ENCODE measurements around the gene THADA. TPM values are rescaled to one million over a fixed set of nuclear protein-coding genes. Genes with fewer than 3 reads are reported as not detected.

Gene THADA
- polyA plus RNA-seq, 1 donor (not counting 4 experiments of a cell fraction or from before 2014, with no cell fraction given): 22.6 TPM

DNA sequence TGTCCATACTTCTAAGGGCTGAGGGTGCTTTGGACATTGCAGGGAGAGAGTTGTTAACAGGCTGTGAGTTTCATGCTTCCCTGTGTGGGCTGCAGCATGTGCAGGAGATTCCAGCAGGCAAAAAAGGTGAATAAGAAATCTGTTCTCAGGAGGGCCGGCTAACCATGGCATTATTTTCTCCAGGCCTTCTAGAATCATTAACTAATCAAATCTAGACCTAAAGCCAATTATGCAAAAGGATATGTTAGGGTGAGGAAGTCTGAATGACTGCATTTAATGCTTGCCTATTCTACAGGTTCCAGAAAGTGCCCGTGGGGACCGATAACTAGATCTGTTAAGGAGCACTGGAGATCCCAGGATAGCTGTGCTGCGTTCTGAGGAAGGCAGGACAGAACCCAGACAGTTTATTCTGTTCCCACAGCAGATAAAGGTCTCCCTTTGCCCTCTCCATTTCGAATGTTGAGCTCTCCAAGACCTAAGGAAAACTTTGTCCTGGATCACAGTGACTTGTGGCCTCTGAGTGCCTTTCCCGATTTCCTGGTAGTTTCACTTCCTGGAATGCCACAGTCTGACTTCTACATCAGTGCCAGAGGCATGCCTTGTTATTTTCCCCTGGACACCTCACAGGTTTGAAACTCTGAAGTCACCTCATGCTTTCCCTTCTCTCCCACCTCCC is 319.4 kb downstream of the THADA start:
- dilution Hi-C loops (cut with MboI; ENCODE audit: extremely low pct_ligation_motif_present, low sequenced_read_pairs): no loop called here
- Histone ChIP-seq H3K9ac (ENCODE audit: control insufficient read depth, extremely low read depth, insufficient read depth, low read length) (no peak overlapping the region), H3K79me2 (ENCODE audit: control insufficient read depth, insufficient read depth, low read length) (no peaks in the 10 kb centered on the region), H3K4me2 (ENCODE audit: control insufficient read depth, extremely low read depth, insufficient read depth, low read depth, low read length) (peak overlapping the region; percentile 26), H3K27me3 (ENCODE audit: control insufficient read depth, extremely low read depth, insufficient read depth, low read length) (no peaks in the 10 kb centered on the region), H3K9me3 (ENCODE audit: control insufficient read depth, low read depth, low read length) (no peaks in the 10 kb centered on the region), H3K4me1 (ENCODE audit: control insufficient read depth, extremely low read depth, insufficient read depth, low read length) (peaks cover 8% of the 10 kb centered on the region), H3K27ac (ENCODE audit: control insufficient read depth, insufficient read depth, low read length) (no peak overlapping the region), H4K20me1 (ENCODE audit: control insufficient read depth, extremely low read depth, insufficient read depth, low read length) (no peaks in the 10 kb centered on the region), H3K9me1 (ENCODE audit: control insufficient read depth, extremely low read depth, insufficient read depth, low read length) (no peaks in the 10 kb centered on the region), H2AFZ (ENCODE audit: control insufficient read depth, low read length) (peak overlapping the region; percentile 47), H3K4me3 (ENCODE audit: control insufficient read depth in 2 of 3, extremely low read depth in 1 of 3, insufficient read depth in 2 of 3, low read depth in 1 of 3, low read length in 3 of 3) (no peak overlapping the region), H3K36me3 (ENCODE audit: control insufficient read depth in 2 of 2, extremely low read depth in 1 of 2, insufficient read depth in 2 of 2, low read length in 2 of 2) (peaks cover 0 to 4% of the 10 kb centered on the region in 2 experiments)
- TF ChIP-seq EZH2 (IDR thresholded peaks at IDR 0.05; ENCODE audit: low read length): no peak
- DNase-seq (ENCODE audit: low read depth, low spot score): no peak
- peak; percentile 67 for FAIRE-seq

DNA sequence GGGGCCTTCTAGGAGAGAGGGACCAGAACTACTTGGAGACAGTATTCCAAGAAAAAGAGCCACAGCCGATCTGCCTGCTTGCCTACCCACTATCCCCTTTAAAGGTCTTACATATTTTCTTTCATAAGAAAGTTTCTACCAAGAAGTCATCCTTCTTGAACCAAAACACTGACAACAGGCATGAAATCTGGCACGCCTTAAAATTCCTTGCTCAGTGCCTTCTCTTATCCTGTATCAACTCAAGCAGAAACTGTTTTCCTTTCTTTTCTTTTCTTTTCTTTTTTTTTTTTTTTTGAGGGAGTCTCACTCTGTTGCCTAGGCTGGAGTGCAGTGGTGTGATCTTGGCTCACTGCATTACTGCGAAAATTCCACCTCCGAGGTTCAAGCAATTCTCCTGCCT is 321.1 kb downstream of the THADA start:
- dilution Hi-C loops (cut with MboI; ENCODE audit: extremely low pct_ligation_motif_present, low sequenced_read_pairs): no loop called here
- H3K9ac ChIP-seq (ENCODE audit: control insufficient read depth, extremely low read depth, insufficient read depth, low read length): no peak overlapping the region
- DNase-seq (ENCODE audit: low read depth, low spot score) (no peak), FAIRE-seq (no peak)
- H3K9me3 ChIP-seq (ENCODE audit: control insufficient read depth, low read depth, low read length): no peaks in the 10 kb centered on the region
- H3K4me1 ChIP-seq (ENCODE audit: control insufficient read depth, extremely low read depth, insufficient read depth, low read length): peaks cover 13% of the 10 kb centered on the region
- H3K4me3 ChIP-seq (ENCODE audit: control insufficient read depth in 2 of 3, extremely low read depth in 1 of 3, insufficient read depth in 2 of 3, low read depth in 1 of 3, low read length in 3 of 3): no peak overlapping the region
- no peak overlapping the region for H3K4me2 ChIP-seq (ENCODE audit: control insufficient read depth, extremely low read depth, insufficient read depth, low read depth, low read length)
- no peak overlapping the region for H3K27ac ChIP-seq (ENCODE audit: control insufficient read depth, insufficient read depth, low read length)
- H4K20me1 ChIP-seq (ENCODE audit: control insufficient read depth, extremely low read depth, insufficient read depth, low read length): no peaks in the 10 kb centered on the region
- TF ChIP-seq EZH2 (IDR thresholded peaks at IDR 0.05; ENCODE audit: low read length): no peak
- TF ChIP-seq, protein P1, sequence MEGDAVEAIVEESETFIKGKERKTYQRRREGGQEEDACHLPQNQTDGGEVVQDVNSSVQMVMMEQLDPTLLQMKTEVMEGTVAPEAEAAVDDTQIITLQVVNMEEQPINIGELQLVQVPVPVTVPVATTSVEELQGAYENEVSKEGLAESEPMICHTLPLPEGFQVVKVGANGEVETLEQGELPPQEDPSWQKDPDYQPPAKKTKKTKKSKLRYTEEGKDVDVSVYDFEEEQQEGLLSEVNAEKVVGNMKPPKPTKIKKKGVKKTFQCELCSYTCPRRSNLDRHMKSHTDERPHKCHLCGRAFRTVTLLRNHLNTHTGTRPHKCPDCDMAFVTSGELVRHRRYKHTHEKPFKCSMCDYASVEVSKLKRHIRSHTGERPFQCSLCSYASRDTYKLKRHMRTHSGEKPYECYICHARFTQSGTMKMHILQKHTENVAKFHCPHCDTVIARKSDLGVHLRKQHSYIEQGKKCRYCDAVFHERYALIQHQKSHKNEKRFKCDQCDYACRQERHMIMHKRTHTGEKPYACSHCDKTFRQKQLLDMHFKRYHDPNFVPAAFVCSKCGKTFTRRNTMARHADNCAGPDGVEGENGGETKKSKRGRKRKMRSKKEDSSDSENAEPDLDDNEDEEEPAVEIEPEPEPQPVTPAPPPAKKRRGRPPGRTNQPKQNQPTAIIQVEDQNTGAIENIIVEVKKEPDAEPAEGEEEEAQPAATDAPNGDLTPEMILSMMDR (optimal IDR thresholded peaks at IDR 0.05 in 1 of 3, IDR thresholded peaks at IDR 0.05 in 1 of 3, conservative IDR thresholded peaks at IDR 0.05 in 1 of 3; ENCODE audit: extremely low read depth in 1 of 3, insufficient read depth in 2 of 3, low read length in 3 of 3): no peak
- no peaks in the 10 kb centered on the region for H3K27me3 ChIP-seq (ENCODE audit: control insufficient read depth, extremely low read depth, insufficient read depth, low read length)
- H2AFZ ChIP-seq (ENCODE audit: control insufficient read depth, low read length): no peak overlapping the region
- H3K9me1 ChIP-seq (ENCODE audit: control insufficient read depth, extremely low read depth, insufficient read depth, low read length): no peaks in the 10 kb centered on the region
- H3K36me3 ChIP-seq (ENCODE audit: control insufficient read depth in 2 of 2, extremely low read depth in 1 of 2, insufficient read depth in 2 of 2, low read length in 2 of 2): peaks cover 0 to 3% of the 10 kb centered on the region in 2 experiments
- no peaks in the 10 kb centered on the region for H3K79me2 ChIP-seq (ENCODE audit: control insufficient read depth, insufficient read depth, low read length)

DNA sequence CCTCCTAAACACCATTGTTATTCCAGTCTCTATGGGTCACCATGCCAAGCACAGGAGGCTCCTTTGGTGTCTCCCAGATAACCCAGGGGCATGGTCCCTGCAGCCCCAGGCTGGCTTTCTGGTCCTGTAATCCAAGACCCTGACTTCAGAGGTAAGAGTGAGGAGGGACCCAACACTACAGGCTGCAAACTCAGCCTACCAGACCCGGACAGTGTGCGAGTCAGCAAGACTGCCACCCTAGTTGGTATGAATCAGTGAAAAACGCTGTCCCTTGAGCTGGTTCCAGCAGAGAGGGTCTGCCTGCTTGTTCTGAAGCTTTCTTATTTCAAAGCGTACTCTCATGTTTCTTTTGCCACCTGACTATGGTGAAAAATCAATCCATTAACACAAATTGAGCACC is 321.8 kb downstream of the THADA start:
- Histone ChIP-seq H3K36me3 (ENCODE audit: control insufficient read depth in 2 of 2, extremely low read depth in 1 of 2, insufficient read depth in 2 of 2, low read length in 2 of 2) (peaks cover under 1 to 4% of the 10 kb centered on the region in 2 experiments), H3K79me2 (ENCODE audit: control insufficient read depth, insufficient read depth, low read length) (no peaks in the 10 kb centered on the region), H3K9me3 (ENCODE audit: control insufficient read depth, low read depth, low read length) (no peaks in the 10 kb centered on the region), H3K9ac (ENCODE audit: control insufficient read depth, extremely low read depth, insufficient read depth, low read length) (no peak overlapping the region), H2AFZ (ENCODE audit: control insufficient read depth, low read length) (no peak overlapping the region), H3K9me1 (ENCODE audit: control insufficient read depth, extremely low read depth, insufficient read depth, low read length) (peaks cover 3% of the 10 kb centered on the region), H3K4me2 (ENCODE audit: control insufficient read depth, extremely low read depth, insufficient read depth, low read depth, low read length) (no peak overlapping the region), H4K20me1 (ENCODE audit: control insufficient read depth, extremely low read depth, insufficient read depth, low read length) (no peaks in the 10 kb centered on the region), H3K27ac (ENCODE audit: control insufficient read depth, insufficient read depth, low read length) (no peak overlapping the region), H3K27me3 (ENCODE audit: control insufficient read depth, extremely low read depth, insufficient read depth, low read length) (no peaks in the 10 kb centered on the region), H3K4me1 (ENCODE audit: control insufficient read depth, extremely low read depth, insufficient read depth, low read length) (peaks cover 14% of the 10 kb centered on the region), H3K4me3 (ENCODE audit: control insufficient read depth in 2 of 3, extremely low read depth in 1 of 3, insufficient read depth in 2 of 3, low read depth in 1 of 3, low read length in 3 of 3) (no peak overlapping the region)
- no peak for FAIRE-seq
- DNase-seq (ENCODE audit: low read depth, low spot score): no peak
- TF ChIP-seq, protein P1 (optimal IDR thresholded peaks at IDR 0.05 in 1 of 3, IDR thresholded peaks at IDR 0.05 in 1 of 3, conservative IDR thresholded peaks at IDR 0.05 in 1 of 3; ENCODE audit: extremely low read depth in 1 of 3, insufficient read depth in 2 of 3, low read length in 3 of 3): no peak
- no peak for TF ChIP-seq EZH2 (IDR thresholded peaks at IDR 0.05; ENCODE audit: low read length)
- dilution Hi-C loops (cut with MboI; ENCODE audit: extremely low pct_ligation_motif_present, low sequenced_read_pairs): no loop called here

Measured in keratinocyte (primary cell).